Liver (tissue), 9 donors: ENCODE measurements around the gene ACOT7. TPM values are rescaled to one million over a fixed set of nuclear protein-coding genes. Genes with fewer than 3 reads are reported as not detected.
"Not testable (repeated sequence)": the region's sequence is repeated elsewhere in the genome, so short reads cannot be mapped to it uniquely, and the experiment has no call there.

Source experiments
- DNase-seq: peaks from one replicate; pipeline ENCODE4 v3.0.0-alpha.2; 2017; ENCODE audit warnings: low spot score
- H3K27ac ChIP-seq, 2 donors: one replicate each; pipeline ENCODE4 v1.7.0; 2013; ENCODE audit warnings: inconsistent platforms in 2 of 2, low read length in 2 of 2, control low read depth in 1 of 2, low read depth in 1 of 2, mild to moderate bottlenecking in 1 of 2
- H3K27me3 ChIP-seq, 4 donors: one replicate each; pipeline versions ENCODE4 v1.6.1 to v1.7.0; 2013; ENCODE audit warnings: low read length in 3 of 4, inconsistent platforms in 1 of 4, mild to moderate bottlenecking in 1 of 4, moderate library complexity in 1 of 4; ENCODE audit not compliant: control insufficient read depth in 4 of 4, insufficient read depth in 4 of 4
- H3K36me3 ChIP-seq, 4 donors: one replicate each; pipeline versions ENCODE4 v1.6.1 to v1.7.0; 2013; ENCODE audit warnings: low read length in 3 of 4, mild to moderate bottlenecking in 3 of 4, low read depth in 1 of 4, moderate library complexity in 1 of 4; ENCODE audit not compliant: control insufficient read depth in 4 of 4, insufficient read depth in 3 of 4
- H3K4me1 ChIP-seq, 4 donors: one replicate each; pipeline versions ENCODE4 v1.6.1 to v1.7.0; 2013; ENCODE audit warnings: low read length in 3 of 4, mild to moderate bottlenecking in 3 of 4, moderate library complexity in 1 of 4; ENCODE audit not compliant: control insufficient read depth in 4 of 4, insufficient read depth in 4 of 4
- H3K4me3 ChIP-seq, 3 donors: one replicate each; pipeline versions ENCODE4 v1.6.1 to v1.7.0; 2013; ENCODE audit warnings: low read length in 3 of 3, control low read depth in 1 of 3, low read depth in 1 of 3, mild to moderate bottlenecking in 1 of 3
- H3K9ac ChIP-seq, 2 donors: one replicate each; pipeline ENCODE4 v1.7.0; 2013; ENCODE audit warnings: low read length in 2 of 2, mild to moderate bottlenecking in 2 of 2, moderate library complexity in 2 of 2, control low read depth in 1 of 2, low read depth in 1 of 2
- H3K9me3 ChIP-seq, 4 donors: one replicate each; pipeline versions ENCODE4 v1.6.1 to v1.7.0; 2013; ENCODE audit warnings: low read length in 3 of 4; ENCODE audit not compliant: control insufficient read depth in 4 of 4
- FOXA2 ChIP-seq: IDR thresholded peaks from 2 replicates; pipeline ENCODE4 v1.6.1; 2016; ENCODE audit warnings: antibody characterized with exemption
- GABPA ChIP-seq, 2 donors: IDR thresholded peaks in 1 of 2; conservative IDR thresholded peaks in 1 of 2; 2 replicates each; pipeline ENCODE4 v1.6.1; 2016; ENCODE audit warnings: antibody characterized with exemption in 2 of 2, mild to moderate bottlenecking in 1 of 2, moderate library complexity in 1 of 2
- HNF4A ChIP-seq, 2 donors: conservative IDR thresholded peaks; 2 replicates each; pipeline ENCODE4 v1.6.1; 2016; ENCODE audit warnings: antibody characterized with exemption in 2 of 2, mild to moderate bottlenecking in 2 of 2
- HNF4G ChIP-seq: IDR thresholded peaks from 2 replicates; pipeline ENCODE4 v1.6.1; 2016; ENCODE audit warnings: antibody characterized with exemption
- JUND ChIP-seq, 2 donors: IDR thresholded peaks; 2 replicates each; pipeline ENCODE4 v1.6.1; 2016; ENCODE audit warnings: antibody characterized with exemption in 2 of 2
- NR2F2 ChIP-seq: IDR thresholded peaks from 2 replicates; pipeline ENCODE4 v1.6.1; 2016; ENCODE audit warnings: antibody characterized with exemption
- RAD21 ChIP-seq, 2 donors: IDR thresholded peaks; 2 replicates each; pipeline ENCODE4 v1.6.1; 2016; ENCODE audit warnings: antibody characterized with exemption in 2 of 2, mild to moderate bottlenecking in 2 of 2
- RXRA ChIP-seq, 2 donors: IDR thresholded peaks; 2 replicates each; pipeline ENCODE4 v1.6.1; 2017 to 2018; ENCODE audit warnings: antibody characterized with exemption in 2 of 2, mild to moderate bottlenecking in 1 of 2
- SP1 ChIP-seq: IDR thresholded peaks from 2 replicates; pipeline ENCODE4 v1.6.1; 2018; ENCODE audit warnings: antibody characterized with exemption, mild to moderate bottlenecking
- TAF1 ChIP-seq: conservative IDR thresholded peaks from 2 replicates; pipeline ENCODE4 v1.6.1; 2016; ENCODE audit warnings: antibody characterized with exemption, mild to moderate bottlenecking
- whole genome bisulfite sequencing: extraction: QIAGEN DNeasy Blood & Tissue Kit; methylation state at CpG from one replicate; pipeline ENCODE4 v1.1.7; 2013; 5-methylcytosine and 5-hydroxymethylcytosine counted together
- polyA plus RNA-seq, 2 donors: library from polyadenylated mRNA; stranded (reverse) in 1 of 2; unstranded in 1 of 2; fragments of 200-250 nt in 1 of 2; fragments of >200 nt in 1 of 2; fragmentation: Nextera tagmentation in 1 of 2; extraction: Ambion mirVana in 1 of 2; gene quantifications; one replicate each; pipeline versions ENCODE4 v1.2.1 to v1.2.3, GENCODE V29; 2013 to 2015
- total RNA-seq, 2 donors: library from RNA; depleted of rRNA; stranded (reverse); fragments of >200 nt; gene quantifications; one replicate each; pipeline ENCODE4 v1.2.3, GENCODE V29; 2014
- TF ChIP-seq, protein P1 (sequence below): IDR thresholded peaks from 2 replicates; pipeline ENCODE4 v1.6.1; 2016; ENCODE audit warnings: antibody characterized with exemption
- donor health status: healthy.
- donor health status: healthy.
- donor health status: healthy.
- donor health status: healthy.
- donor health status: healthy.

Gene ACOT7
- total and polyA plus RNA-seq, 4 donors, result 8.7 to 14.4 (median 10.4) TPM

DNA sequence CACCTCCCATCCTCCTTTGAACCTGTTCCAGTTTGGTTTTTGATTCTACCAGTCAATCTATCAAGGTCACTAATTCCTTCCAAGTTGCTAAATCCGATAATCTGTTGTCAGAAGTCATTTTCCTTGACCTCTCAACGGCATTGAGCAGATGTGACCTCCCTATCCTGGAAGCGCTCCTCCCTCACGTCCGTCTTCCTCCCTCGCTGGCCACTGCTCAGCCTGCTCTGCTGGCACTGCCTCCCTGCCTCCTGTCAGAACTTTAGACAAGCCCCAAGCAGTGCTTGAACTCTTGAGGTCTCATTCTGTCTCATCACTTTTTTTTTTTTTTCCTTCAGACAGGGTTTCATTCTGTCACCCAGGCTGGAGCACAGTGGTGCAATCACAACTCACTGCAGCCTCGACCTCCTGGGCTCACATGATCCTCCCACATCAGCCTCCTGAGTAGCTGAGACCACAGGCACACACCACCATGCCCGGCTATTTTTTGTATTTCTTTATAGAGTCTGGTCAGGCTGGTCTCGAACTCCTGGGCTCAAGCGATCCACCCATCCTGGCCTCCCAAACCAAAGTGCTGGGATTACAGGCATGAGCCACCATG is 4.4 kb upstream of the ACOT7 start:
- Histone ChIP-seq H3K9me3 (no peaks in the 10 kb centered on the region), H3K27me3 (no peaks in the 10 kb centered on the region), H3K4me3 (no peak overlapping the region), H3K27ac (no peak overlapping the region), H3K36me3 (no peaks in the 10 kb centered on the region), H3K4me1 (peaks cover 0 to 5% (median 3%) of the 10 kb centered on the region in 4 donors), H3K9ac (no peak overlapping the region)
- TF ChIP-seq JUND (IDR thresholded peaks at IDR 0.05), result no peak
- TF ChIP-seq TAF1, result no peak
- TF ChIP-seq HNF4A (conservative IDR thresholded peaks at IDR 0.05), result no peak
- TF ChIP-seq, protein P1, sequence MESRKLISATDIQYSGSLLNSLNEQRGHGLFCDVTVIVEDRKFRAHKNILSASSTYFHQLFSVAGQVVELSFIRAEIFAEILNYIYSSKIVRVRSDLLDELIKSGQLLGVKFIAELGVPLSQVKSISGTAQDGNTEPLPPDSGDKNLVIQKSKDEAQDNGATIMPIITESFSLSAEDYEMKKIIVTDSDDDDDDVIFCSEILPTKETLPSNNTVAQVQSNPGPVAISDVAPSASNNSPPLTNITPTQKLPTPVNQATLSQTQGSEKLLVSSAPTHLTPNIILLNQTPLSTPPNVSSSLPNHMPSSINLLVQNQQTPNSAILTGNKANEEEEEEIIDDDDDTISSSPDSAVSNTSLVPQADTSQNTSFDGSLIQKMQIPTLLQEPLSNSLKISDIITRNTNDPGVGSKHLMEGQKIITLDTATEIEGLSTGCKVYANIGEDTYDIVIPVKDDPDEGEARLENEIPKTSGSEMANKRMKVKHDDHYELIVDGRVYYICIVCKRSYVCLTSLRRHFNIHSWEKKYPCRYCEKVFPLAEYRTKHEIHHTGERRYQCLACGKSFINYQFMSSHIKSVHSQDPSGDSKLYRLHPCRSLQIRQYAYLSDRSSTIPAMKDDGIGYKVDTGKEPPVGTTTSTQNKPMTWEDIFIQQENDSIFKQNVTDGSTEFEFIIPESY, result no peak
- no peak for TF ChIP-seq HNF4G
- TF ChIP-seq GABPA (IDR thresholded peaks at IDR 0.05 in 1 of 2, conservative IDR thresholded peaks at IDR 0.05 in 1 of 2), result no peak
- no peak for TF ChIP-seq FOXA2
- TF ChIP-seq SP1, result no peak
- no peak for TF ChIP-seq RXRA (IDR thresholded peaks at IDR 0.05)
- TF ChIP-seq NR2F2, result no peak
- 80% methylated on average over 10 of the region's 10 CpGs for WGBS
- no peak for DNase-seq

DNA sequence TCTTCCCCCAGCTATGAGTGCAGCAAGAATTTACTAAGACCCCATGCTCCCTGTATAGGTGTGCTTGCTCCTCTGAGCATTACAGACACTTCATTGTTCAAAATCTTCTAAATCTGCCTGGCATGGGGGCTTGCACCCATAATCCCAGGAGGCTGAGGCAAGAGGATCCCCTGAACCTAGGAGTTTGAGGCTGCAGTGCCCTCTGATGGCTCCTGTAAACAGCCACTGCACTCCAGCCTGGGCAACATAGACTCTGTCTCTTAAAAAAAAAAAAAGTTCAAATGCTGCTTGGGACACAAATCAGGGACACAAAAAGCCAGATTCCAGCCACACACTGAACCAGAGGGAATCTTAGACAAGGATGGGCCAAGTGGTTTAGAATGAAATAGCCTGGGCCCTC is 3.4 kb upstream of the ACOT7 start:
- Histone ChIP-seq H3K9me3 (no peaks in the 10 kb centered on the region), H3K4me3 (no peak overlapping the region), H3K4me1 (peaks cover 3 to 13% (median 12%) of the 10 kb centered on the region in 4 donors), H3K9ac (no peak overlapping the region), H3K27ac (no peak overlapping the region), H3K36me3 (no peaks in the 10 kb centered on the region), H3K27me3 (no peaks in the 10 kb centered on the region)
- TF ChIP-seq RAD21 (IDR thresholded peaks at IDR 0.05) (peak in 1 of 2 donors; percentile 14), HNF4A (conservative IDR thresholded peaks at IDR 0.05) (no peak)
- DNase-seq, result no peak

DNA sequence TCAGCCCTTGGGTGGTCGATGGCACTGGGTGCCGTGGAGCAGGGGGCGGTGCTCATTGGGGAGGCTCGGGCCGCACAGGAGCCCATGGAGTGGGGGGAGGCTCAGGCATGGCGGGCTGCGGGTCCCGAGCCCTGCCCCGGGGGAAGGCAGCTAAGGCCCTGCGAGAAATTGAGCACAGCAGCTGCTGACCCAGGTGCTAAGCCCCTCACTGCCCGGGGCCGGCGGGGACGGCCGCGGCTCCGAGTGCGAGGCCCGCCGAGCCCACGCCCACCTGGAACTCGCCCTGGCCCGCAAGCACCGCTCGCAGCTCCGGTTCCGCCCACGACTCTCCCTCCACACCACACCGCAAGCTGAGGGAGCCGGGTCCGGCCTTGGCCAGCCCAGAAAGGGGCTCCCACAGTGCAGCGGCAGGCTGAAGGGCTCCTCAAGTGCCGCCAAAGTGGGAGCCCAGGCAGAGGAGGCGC is 2.2 kb upstream of the ACOT7 start:
- H3K27ac ChIP-seq, H3K9ac ChIP-seq, H3K27me3 ChIP-seq, H3K4me3 ChIP-seq, DNase-seq, H3K9me3 ChIP-seq, H3K36me3 ChIP-seq: not testable (repeated sequence)
- WGBS, result 96% methylated on average over 34 of the region's 34 CpGs
- H3K4me1 ChIP-seq, result peaks cover 3 to 20% (median 15%) of the 10 kb centered on the region in 4 donors

DNA sequence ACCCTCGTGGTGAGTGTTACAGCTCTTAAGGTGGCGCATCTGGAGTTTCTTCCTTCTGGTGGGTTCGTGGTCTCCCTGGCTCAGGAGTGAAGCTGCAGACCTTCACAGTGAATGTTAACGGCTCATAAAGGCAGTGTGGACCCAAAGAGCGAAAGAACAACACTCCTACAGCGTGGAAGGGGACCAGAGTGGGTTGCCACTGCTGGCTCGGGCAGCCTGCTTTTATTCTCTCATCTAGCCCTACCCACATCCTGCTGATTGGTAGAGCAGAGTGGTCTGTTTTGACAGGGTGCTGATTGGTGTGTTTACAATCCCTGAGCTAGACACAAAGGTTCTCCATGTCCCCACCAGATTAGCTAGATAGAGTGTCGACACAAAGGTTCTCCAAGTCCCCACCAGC is 1.6 kb upstream of the ACOT7 start:
- not testable (repeated sequence) for H3K4me3 ChIP-seq, H3K9me3 ChIP-seq, H3K27ac ChIP-seq, DNase-seq, H3K9ac ChIP-seq, H3K36me3 ChIP-seq, H3K27me3 ChIP-seq
- 95% methylated on average over 8 of the region's 8 CpGs for WGBS
- peaks cover 3 to 20% (median 15%) of the 10 kb centered on the region in 4 donors for H3K4me1 ChIP-seq
